ENCODE data around the gene CP.

Gene CP

GRCh38 chr3:149214702-149215101 lies 6.9 kb downstream of the CP start:
- no peaks in the 10 kb centered on the region for H3K79me2 ChIP-seq
- no peak overlapping the region for H2AFZ ChIP-seq
- TF ChIP-seq CTCF (IDR thresholded peaks at IDR 0.05): no peak
- no peak overlapping the region for H3K27ac ChIP-seq
- no peak overlapping the region for H3K4me2 ChIP-seq (ENCODE audit: low read length)
- H3K4me3 ChIP-seq (ENCODE audit: low read depth, low read length): no peak overlapping the region
- H3K36me3 ChIP-seq (ENCODE audit: control insufficient read depth, insufficient read depth, low read length): no peaks in the 10 kb centered on the region
- H3K9me3 ChIP-seq (ENCODE audit: control insufficient read depth, low read length): no peaks in the 10 kb centered on the region
- H3K4me1 ChIP-seq: no peaks in the 10 kb centered on the region
- no peaks in the 10 kb centered on the region for H3K27me3 ChIP-seq (ENCODE audit: control insufficient read depth, insufficient read depth, low read length)
- H3K9ac ChIP-seq: no peak overlapping the region

DNA sequence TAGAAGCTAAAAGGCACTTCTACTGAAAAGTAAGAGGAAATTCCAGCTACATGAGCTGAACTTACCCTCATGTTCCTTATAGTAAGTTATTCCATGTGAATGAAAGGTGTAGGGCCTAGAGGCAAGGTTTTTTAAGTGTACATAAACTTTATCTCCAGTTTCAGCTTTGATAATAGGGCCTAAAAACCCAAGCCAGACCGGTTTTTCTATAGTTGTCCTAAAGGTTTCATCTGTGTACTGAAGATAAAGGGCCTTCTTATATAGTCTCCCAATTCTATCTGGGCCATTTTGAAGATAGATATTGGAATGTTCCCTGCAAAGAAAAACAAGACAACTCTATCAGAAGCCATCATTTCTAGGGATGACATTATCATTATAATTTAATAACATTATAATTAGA lies 9.2 kb downstream of the CP start:
- TF ChIP-seq CTCF (IDR thresholded peaks at IDR 0.05): no peak
- Histone ChIP-seq H2AFZ (no peak overlapping the region), H3K4me3 (ENCODE audit: low read depth, low read length) (no peak overlapping the region), H3K4me1 (no peaks in the 10 kb centered on the region), H3K27ac (no peak overlapping the region), H3K27me3 (ENCODE audit: control insufficient read depth, insufficient read depth, low read length) (no peaks in the 10 kb centered on the region), H3K79me2 (no peaks in the 10 kb centered on the region), H3K9ac (no peak overlapping the region), H3K4me2 (ENCODE audit: low read length) (no peak overlapping the region), H3K36me3 (ENCODE audit: control insufficient read depth, insufficient read depth, low read length) (no peaks in the 10 kb centered on the region), H3K9me3 (ENCODE audit: control insufficient read depth, low read length) (no peaks in the 10 kb centered on the region)

GRCh38 chr3:149209431-149209830 lies 12.2 kb downstream of the CP start:
- Histone ChIP-seq H3K4me1 (no peaks in the 10 kb centered on the region), H3K27ac (no peak overlapping the region), H3K4me2 (ENCODE audit: low read length) (no peak overlapping the region), H3K27me3 (ENCODE audit: control insufficient read depth, insufficient read depth, low read length) (no peaks in the 10 kb centered on the region), H3K9ac (no peak overlapping the region), H2AFZ (no peak overlapping the region), H3K9me3 (ENCODE audit: control insufficient read depth, low read length) (no peaks in the 10 kb centered on the region), H3K36me3 (ENCODE audit: control insufficient read depth, insufficient read depth, low read length) (no peaks in the 10 kb centered on the region), H3K79me2 (no peaks in the 10 kb centered on the region), H3K4me3 (ENCODE audit: low read depth, low read length) (no peak overlapping the region)
- no peak for TF ChIP-seq CTCF (IDR thresholded peaks at IDR 0.05)

DNA sequence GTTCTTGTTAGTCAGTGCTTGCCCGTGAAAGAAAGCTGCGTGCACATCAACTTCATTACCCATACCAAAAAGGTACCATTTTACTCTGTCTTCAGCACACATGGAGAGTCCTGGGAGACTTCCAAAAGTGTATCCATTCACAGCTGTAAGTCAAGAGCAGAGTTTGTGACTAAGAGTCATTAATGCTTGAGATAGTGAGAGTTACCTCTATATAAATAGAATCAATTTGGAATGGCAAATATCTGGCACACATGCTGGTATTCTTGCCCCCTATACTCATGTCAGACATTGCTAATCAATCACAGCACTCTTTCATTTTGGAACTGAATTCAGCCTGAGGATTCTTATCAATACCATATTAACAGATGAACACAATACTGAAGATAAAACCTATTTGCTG lies 14.2 kb downstream of the CP start:
- no peak overlapping the region for H3K9ac ChIP-seq
- no peak overlapping the region for H3K27ac ChIP-seq
- H3K36me3 ChIP-seq (ENCODE audit: control insufficient read depth, insufficient read depth, low read length): no peaks in the 10 kb centered on the region
- H3K9me3 ChIP-seq (ENCODE audit: control insufficient read depth, low read length): no peaks in the 10 kb centered on the region
- H2AFZ ChIP-seq: no peak overlapping the region
- no peaks in the 10 kb centered on the region for H3K79me2 ChIP-seq
- TF ChIP-seq CTCF (IDR thresholded peaks at IDR 0.05): no peak
- H3K4me3 ChIP-seq (ENCODE audit: low read depth, low read length): no peak overlapping the region
- no peak overlapping the region for H3K4me2 ChIP-seq (ENCODE audit: low read length)
- H3K4me1 ChIP-seq: no peaks in the 10 kb centered on the region
- no peaks in the 10 kb centered on the region for H3K27me3 ChIP-seq (ENCODE audit: control insufficient read depth, insufficient read depth, low read length)

GRCh38 chr3:149204390-149204991 lies 17.1 kb downstream of the CP start:
- H3K27ac ChIP-seq: no peak overlapping the region
- TF ChIP-seq CTCF (IDR thresholded peaks at IDR 0.05): no peak
- no peaks in the 10 kb centered on the region for H3K36me3 ChIP-seq (ENCODE audit: control insufficient read depth, insufficient read depth, low read length)

More at GRCh38 chr3:149204390-149204991, 17.1 kb downstream of the CP start:
- Histone ChIP-seq H3K9ac (no peak overlapping the region), H3K4me2 (ENCODE audit: low read length) (no peak overlapping the region), H3K79me2 (no peaks in the 10 kb centered on the region), H3K9me3 (ENCODE audit: control insufficient read depth, low read length) (no peaks in the 10 kb centered on the region), H3K4me3 (ENCODE audit: low read depth, low read length) (no peak overlapping the region), H2AFZ (no peak overlapping the region), H3K27me3 (ENCODE audit: control insufficient read depth, insufficient read depth, low read length) (no peaks in the 10 kb centered on the region), H3K4me1 (no peaks in the 10 kb centered on the region)

All from parathyroid adenoma (tissue), 2 donors.